NB4 (cell line): ENCODE results near the gene EXOSC7.
"Not testable (repeated sequence)": the region's sequence is repeated elsewhere in the genome, so short reads cannot be mapped to it uniquely, and the experiment has no call there.

ENCODE experiments used
- DNase-seq: peaks from one replicate; pipeline ENCODE4 v3.0.0; 2010; ENCODE audit warnings: low read depth
- H3K4me3 ChIP-seq: one replicate; pipeline ENCODE4 v1.5.1; 2011; ENCODE audit warnings: mild to moderate bottlenecking, low read depth, low read length, moderate library complexity
- MYC ChIP-seq: IDR thresholded peaks from 2 replicates; pipeline ENCODE4 v1.6.1; 2011; ENCODE audit warnings: low read depth, low read length
- POLR2A ChIP-seq: IDR thresholded peaks from 2 replicates; pipeline ENCODE4 v1.6.1; 2011; ENCODE audit warnings: mild to moderate bottlenecking; ENCODE audit not compliant: insufficient read length; ENCODE audit errors: extremely low read depth
- TF ChIP-seq, protein P1 (sequence below): IDR thresholded peaks from one replicate; pipeline ENCODE4 v1.5.1; 2012; ENCODE audit warnings: low read depth, low read length
- TF ChIP-seq, protein P2 (sequence below): IDR thresholded peaks from 2 replicates; pipeline ENCODE4 v1.6.1; 2011; ENCODE audit warnings: low read depth, low read length

The EXOSC7 gene

GRCh38 chr3:44932271-44932670, 43.8 kb upstream of the EXOSC7 start:
- TF ChIP-seq, protein P1, sequence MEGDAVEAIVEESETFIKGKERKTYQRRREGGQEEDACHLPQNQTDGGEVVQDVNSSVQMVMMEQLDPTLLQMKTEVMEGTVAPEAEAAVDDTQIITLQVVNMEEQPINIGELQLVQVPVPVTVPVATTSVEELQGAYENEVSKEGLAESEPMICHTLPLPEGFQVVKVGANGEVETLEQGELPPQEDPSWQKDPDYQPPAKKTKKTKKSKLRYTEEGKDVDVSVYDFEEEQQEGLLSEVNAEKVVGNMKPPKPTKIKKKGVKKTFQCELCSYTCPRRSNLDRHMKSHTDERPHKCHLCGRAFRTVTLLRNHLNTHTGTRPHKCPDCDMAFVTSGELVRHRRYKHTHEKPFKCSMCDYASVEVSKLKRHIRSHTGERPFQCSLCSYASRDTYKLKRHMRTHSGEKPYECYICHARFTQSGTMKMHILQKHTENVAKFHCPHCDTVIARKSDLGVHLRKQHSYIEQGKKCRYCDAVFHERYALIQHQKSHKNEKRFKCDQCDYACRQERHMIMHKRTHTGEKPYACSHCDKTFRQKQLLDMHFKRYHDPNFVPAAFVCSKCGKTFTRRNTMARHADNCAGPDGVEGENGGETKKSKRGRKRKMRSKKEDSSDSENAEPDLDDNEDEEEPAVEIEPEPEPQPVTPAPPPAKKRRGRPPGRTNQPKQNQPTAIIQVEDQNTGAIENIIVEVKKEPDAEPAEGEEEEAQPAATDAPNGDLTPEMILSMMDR, result no peak
- no peak overlapping the region for H3K4me3 ChIP-seq
- DNase-seq, result no peak

- no peak for DNase-seq
- no peak overlapping the region for H3K4me3 ChIP-seq
- TF ChIP-seq MYC, result no peak
- TF ChIP-seq POLR2A, result no peak
- TF ChIP-seq, protein P2, sequence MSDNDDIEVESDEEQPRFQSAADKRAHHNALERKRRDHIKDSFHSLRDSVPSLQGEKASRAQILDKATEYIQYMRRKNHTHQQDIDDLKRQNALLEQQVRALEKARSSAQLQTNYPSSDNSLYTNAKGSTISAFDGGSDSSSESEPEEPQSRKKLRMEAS, result no peak
- TF ChIP-seq, protein P1, result no peak
These were observed 42.8 kb upstream of the EXOSC7 start for GRCh38 chr3:44932986-44933944.

DNA sequence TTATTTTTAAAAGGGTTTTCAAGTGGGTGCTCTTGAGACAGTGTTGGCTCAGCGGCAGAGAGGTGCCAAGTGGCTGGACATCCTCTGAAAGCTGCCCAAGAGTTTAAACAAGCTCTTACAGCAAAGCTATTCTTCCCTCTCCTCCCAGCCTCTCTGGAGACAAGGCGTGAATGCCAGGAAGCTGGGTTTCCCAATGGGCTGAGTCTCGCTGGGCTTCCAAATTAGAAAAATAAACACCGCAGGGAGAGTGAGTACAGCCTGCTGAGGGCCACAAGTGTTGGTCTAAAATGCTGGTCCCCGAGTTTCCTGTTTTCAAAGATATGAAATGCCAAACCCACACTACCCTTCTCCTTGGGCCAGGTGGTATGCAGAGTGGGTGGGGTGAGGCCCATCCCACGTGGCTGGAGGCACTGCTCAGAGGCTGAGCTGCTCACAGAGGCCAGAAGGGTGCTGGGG, 36.4 kb upstream of the EXOSC7 start:
- DNase-seq, result no peak
- TF ChIP-seq POLR2A, result no peak
- TF ChIP-seq, protein P1, result no peak
- no peak overlapping the region for H3K4me3 ChIP-seq

DNA sequence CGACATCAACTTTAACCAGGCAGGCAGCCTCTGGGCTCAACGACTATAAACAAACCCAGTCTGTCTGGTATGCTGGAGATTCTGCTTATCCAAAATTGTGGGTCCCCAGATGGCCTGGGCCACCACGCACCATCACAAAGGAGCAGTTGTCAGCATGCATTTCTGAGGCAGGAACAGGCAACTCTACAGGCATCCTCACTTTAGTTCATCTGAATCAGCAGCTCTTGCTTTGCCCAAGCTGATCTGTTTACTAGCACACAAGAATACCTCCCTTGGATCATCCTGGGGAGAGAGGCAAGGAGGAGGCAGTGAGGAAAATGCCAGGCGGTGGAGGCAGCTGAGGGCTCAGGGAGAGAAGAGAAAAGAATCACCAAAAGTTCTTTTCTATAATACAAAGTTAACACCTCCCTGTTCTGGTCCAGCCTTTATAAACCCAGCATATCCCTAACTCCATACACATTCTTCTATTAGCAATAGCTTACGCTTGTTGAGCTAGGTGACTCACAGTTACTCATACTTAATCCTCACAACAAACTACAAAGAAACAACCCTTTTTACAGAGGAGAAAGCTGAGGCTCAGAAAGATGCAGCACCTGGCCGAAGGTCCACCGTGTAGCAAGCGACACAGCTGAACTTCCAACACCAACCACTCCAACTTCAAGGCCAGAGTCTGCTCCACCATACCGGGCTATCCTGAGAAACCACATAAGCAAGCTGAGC, 33.7 kb upstream of the EXOSC7 start:
- TF ChIP-seq POLR2A, result no peak
- no peak for DNase-seq
- no peak overlapping the region for H3K4me3 ChIP-seq

DNA sequence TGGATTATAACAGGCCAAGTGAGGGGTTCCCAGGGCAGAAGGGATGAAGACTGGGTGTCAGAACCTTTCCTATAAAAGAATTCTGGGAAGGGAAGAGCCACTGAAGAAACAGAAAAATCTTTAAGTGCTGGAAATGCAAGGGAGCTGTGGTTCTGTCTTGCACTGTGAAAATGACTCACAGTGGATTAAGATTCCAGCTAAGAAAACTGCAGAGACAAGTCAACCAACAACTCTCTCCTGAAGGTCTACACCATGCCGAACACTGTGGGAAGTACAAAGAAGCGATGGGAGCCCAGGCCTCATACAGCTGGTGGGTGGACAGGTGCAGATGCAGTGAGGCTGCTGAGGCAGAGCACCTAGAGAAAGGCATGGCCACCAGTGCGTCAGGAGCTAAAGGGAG, 27.8 kb upstream of the EXOSC7 start:
- H3K4me3 ChIP-seq, result no peak overlapping the region
- TF ChIP-seq, protein P2, result no peak
- TF ChIP-seq POLR2A (no peak), MYC (no peak)
- TF ChIP-seq, protein P1, result no peak
- no peak for DNase-seq

- not testable (repeated sequence) for DNase-seq, H3K4me3 ChIP-seq
These were observed 26.3 kb upstream of the EXOSC7 start for GRCh38 chr3:44949770-44950169.

- DNase-seq, result no peak
- no peak for TF ChIP-seq MYC
- no peak for TF ChIP-seq POLR2A
- TF ChIP-seq, protein P1, result no peak
- TF ChIP-seq, protein P2, result no peak
- no peak overlapping the region for H3K4me3 ChIP-seq
These were observed 25.7 kb upstream of the EXOSC7 start for GRCh38 chr3:44950275-44950734.
